ENCODE results near the gene NXPE3. TPM values are rescaled to one million over a fixed set of nuclear protein-coding genes. Genes with fewer than 3 reads are reported as not detected.
A peak's percentile ranks its signal among the peaks of the same experiment; 100 is the strongest.

Gene NXPE3
- total and polyA plus RNA-seq, 10 of the 15 experiments (the other 5 are each of a cell fraction or from before 2014, with no cell fraction given) = 2.0 to 8.7 (median 5.2) TPM

DNA sequence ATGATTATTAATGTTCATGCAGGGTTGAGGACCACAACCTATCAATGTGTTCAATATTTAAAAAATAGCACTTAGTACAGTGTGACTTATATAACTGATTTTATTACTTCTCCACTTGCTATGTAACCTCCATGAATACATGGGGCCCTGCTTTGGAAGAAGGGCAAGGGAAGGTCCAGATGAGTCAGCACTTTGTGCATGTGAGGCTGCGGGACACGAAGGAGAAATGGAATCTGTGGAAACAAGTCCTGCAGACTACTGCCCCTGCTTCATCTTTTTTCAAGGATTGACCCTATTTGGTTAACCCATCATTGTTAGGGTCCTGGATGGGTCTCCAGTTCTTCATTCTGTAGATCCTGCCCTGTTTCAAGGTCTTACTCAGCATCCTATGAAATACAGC, 1.6 kb downstream of the NXPE3 start:
- H3K36me3 ChIP-seq (ENCODE audit: control insufficient read depth in 2 of 2, insufficient read depth in 2 of 2, low read length in 1 of 2) = peaks cover 0 to 4% of the 10 kb centered on the region in 2 experiments; a peak in 2 of 4 replicates
- H3K27ac ChIP-seq (ENCODE audit: control insufficient read depth, insufficient read depth) = no peak overlapping the region
- ATAC-seq = no peak
- H3K4me3 ChIP-seq = 0 out of 2 replicates have a peak overlapping the region, but pooled peaks have one; percentile 89
- no peak for TF ChIP-seq MXI1 (IDR thresholded peaks at IDR 0.05; ENCODE audit: low read depth, low read length)
- no peak for TF ChIP-seq KLF5 (IDR thresholded peaks at IDR 0.05; ENCODE audit: partially characterized antibody)
- TF ChIP-seq, protein P1, sequence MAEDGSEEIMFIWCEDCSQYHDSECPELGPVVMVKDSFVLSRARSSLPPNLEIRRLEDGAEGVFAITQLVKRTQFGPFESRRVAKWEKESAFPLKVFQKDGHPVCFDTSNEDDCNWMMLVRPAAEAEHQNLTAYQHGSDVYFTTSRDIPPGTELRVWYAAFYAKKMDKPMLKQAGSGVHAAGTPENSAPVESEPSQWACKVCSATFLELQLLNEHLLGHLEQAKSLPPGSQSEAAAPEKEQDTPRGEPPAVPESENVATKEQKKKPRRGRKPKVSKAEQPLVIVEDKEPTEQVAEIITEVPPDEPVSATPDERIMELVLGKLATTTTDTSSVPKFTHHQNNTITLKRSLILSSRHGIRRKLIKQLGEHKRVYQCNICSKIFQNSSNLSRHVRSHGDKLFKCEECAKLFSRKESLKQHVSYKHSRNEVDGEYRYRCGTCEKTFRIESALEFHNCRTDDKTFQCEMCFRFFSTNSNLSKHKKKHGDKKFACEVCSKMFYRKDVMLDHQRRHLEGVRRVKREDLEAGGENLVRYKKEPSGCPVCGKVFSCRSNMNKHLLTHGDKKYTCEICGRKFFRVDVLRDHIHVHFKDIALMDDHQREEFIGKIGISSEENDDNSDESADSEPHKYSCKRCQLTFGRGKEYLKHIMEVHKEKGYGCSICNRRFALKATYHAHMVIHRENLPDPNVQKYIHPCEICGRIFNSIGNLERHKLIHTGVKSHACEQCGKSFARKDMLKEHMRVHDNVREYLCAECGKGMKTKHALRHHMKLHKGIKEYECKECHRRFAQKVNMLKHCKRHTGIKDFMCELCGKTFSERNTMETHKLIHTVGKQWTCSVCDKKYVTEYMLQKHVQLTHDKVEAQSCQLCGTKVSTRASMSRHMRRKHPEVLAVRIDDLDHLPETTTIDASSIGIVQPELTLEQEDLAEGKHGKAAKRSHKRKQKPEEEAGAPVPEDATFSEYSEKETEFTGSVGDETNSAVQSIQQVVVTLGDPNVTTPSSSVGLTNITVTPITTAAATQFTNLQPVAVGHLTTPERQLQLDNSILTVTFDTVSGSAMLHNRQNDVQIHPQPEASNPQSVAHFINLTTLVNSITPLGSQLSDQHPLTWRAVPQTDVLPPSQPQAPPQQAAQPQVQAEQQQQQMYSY (CRISPR knock-in tag; IDR thresholded peaks at IDR 0.05) = no peak
- no peak for TF ChIP-seq MEF2A (IDR thresholded peaks at IDR 0.05; ENCODE audit: insufficient read depth, low read depth, low read length)
- TF ChIP-seq ATF3 (IDR thresholded peaks at IDR 0.05; ENCODE audit: borderline replicate concordance, extremely low read depth, low read depth, low read length) = no peak
- TF ChIP-seq FOS (IDR thresholded peaks at IDR 0.05; ENCODE audit: borderline replicate concordance, extremely low read depth, insufficient read length) = no peak
- TF ChIP-seq ASH2L (IDR thresholded peaks at IDR 0.05; ENCODE audit: borderline replicate concordance, low read depth) = no peak
- TF ChIP-seq, protein P2, sequence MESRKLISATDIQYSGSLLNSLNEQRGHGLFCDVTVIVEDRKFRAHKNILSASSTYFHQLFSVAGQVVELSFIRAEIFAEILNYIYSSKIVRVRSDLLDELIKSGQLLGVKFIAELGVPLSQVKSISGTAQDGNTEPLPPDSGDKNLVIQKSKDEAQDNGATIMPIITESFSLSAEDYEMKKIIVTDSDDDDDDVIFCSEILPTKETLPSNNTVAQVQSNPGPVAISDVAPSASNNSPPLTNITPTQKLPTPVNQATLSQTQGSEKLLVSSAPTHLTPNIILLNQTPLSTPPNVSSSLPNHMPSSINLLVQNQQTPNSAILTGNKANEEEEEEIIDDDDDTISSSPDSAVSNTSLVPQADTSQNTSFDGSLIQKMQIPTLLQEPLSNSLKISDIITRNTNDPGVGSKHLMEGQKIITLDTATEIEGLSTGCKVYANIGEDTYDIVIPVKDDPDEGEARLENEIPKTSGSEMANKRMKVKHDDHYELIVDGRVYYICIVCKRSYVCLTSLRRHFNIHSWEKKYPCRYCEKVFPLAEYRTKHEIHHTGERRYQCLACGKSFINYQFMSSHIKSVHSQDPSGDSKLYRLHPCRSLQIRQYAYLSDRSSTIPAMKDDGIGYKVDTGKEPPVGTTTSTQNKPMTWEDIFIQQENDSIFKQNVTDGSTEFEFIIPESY (IDR thresholded peaks at IDR 0.05) = no peak
- no peak for TF ChIP-seq ZZZ3 (IDR thresholded peaks at IDR 0.05; ENCODE audit: control insufficient read depth, insufficient read length, low read depth)
- TF ChIP-seq POLR2A (IDR thresholded peaks at IDR 0.05; ENCODE audit: low read depth, low read length) = no peak
- no peak for TF ChIP-seq BRCA1 (IDR thresholded peaks at IDR 0.05; ENCODE audit: low read depth, low read length)
- TF ChIP-seq RAD21 (IDR thresholded peaks at IDR 0.05; ENCODE audit: insufficient read depth, low read depth, low read length) = no peak
- no peak for TF ChIP-seq PAX5 (IDR thresholded peaks at IDR 0.05; ENCODE audit: borderline replicate concordance, low read depth, low read length)
- TF ChIP-seq SMC3 (IDR thresholded peaks at IDR 0.05; ENCODE audit: borderline replicate concordance, low read length) = no peak
- TF ChIP-seq TCF3 (IDR thresholded peaks at IDR 0.05; ENCODE audit: borderline replicate concordance, insufficient read depth, low read depth, low read length) = no peak
- TF ChIP-seq JUNB (IDR thresholded peaks at IDR 0.05) = no peak
- H3K79me2 ChIP-seq (ENCODE audit: control insufficient read depth, insufficient read depth, low read length) = peaks cover 2% of the 10 kb centered on the region
- TSS peak; percentile 55 for BruUV-seq (replicated peaks)
- H3K9me3 ChIP-seq (replicated peaks; ENCODE audit: control insufficient read depth, insufficient read depth, low read length) = no peaks in the 10 kb centered on the region; the same call in 2 of the 3 replicates
- H3K9ac ChIP-seq (ENCODE audit: control insufficient read depth, insufficient read depth, low read length) = no peak overlapping the region
- peaks cover 10% of the 10 kb centered on the region for H3K4me1 ChIP-seq (ENCODE audit: control insufficient read depth, insufficient read depth, low read length)
- DNase-seq (ENCODE audit: low read depth, low spot score) = no peak
- intact Hi-C loops (cut with micrococcal nuclease; ENCODE audit: unreplicated experiment) (no loop called here), in situ Hi-C loops (cut with MboI) (no loop called here)
- WGBS (ENCODE audit: insufficient coverage, insufficient replicate concordance, low lambda C conversion rate, missing lambda C conversion rate) = 100% methylated on average over 2 of the region's 2 CpGs
- ChIA-PET SMC1A (ENCODE audit: uncharacterized antibody, unreplicated experiment) (interaction anchor here (0.7 to 1.3 kb wide), 2 partner anchors 11 to 52 kb away, joined by 3 to 5 read pairs; no protein-coding TSS in a partner anchor), POLR2A (interaction anchor here (0.5 kb wide), 1 partner anchor 189 kb away, joined by 3 read pairs; no protein-coding TSS in a partner anchor), CTCF (interaction anchor here (0.8 kb wide), 1 partner anchor 445 kb away, joined by 3 read pairs; no protein-coding TSS in a partner anchor), RAD21 (ENCODE audit: unreplicated experiment) (no interaction called here)
- peak overlapping the region; percentile 83 for H3K4me2 ChIP-seq (ENCODE audit: control insufficient read depth, insufficient read depth)
- H4K20me1 ChIP-seq (ENCODE audit: control insufficient read depth, insufficient read depth) = no peaks in the 10 kb centered on the region
- no peak overlapping the region for H2AFZ ChIP-seq (ENCODE audit: control insufficient read depth, low read depth, low read length)
- H3K27me3 ChIP-seq (replicated peaks in 1 of 2; ENCODE audit: control insufficient read depth in 2 of 2, insufficient read depth in 2 of 2, low read length in 1 of 2) = no peaks in the 10 kb centered on the region
- no peak for FAIRE-seq
